Measurements from ENCODE around the gene DYRK2. TPM values are rescaled to one million over a fixed set of nuclear protein-coding genes. Genes with fewer than 3 reads are reported as not detected.

Gene DYRK2
- polyA plus RNA-seq, 3 donors, result 7.5 to 12.5 (median 9.7) TPM

- Mint-ChIP-seq H3K27ac (no peak overlapping the region), H3K27me3 (ENCODE audit: low read depth in 3 of 3) (peaks cover 0 to 2% (median 0%) of the 10 kb centered on the region in 3 donors), H3K4me1 (no peaks in the 10 kb centered on the region), H3K9me3 (peaks cover 0 to 8% (median 4%) of the 10 kb centered on the region in 7 donors), H3K4me3 (no peak overlapping the region), H3K36me3 (no peaks in the 10 kb centered on the region)
- Histone ChIP-seq H3K27ac (ENCODE audit: low read depth in 1 of 2, low read length in 2 of 2) (no peak overlapping the region), H3K4me3 (replicated peaks in 1 of 3; ENCODE audit: low read depth in 2 of 3, low read length in 3 of 3) (no peak overlapping the region), H3K4me2 (replicated peaks; ENCODE audit: extremely low read depth, low read length, poor library complexity, severe bottlenecking) (no peak overlapping the region), H4K20me1 (ENCODE audit: insufficient read depth, low read length) (no peaks in the 10 kb centered on the region), H3K79me2 (ENCODE audit: insufficient read depth, low read length) (no peaks in the 10 kb centered on the region), H2AFZ (ENCODE audit: insufficient read depth, low read depth, low read length, poor library complexity, severe bottlenecking) (no peak overlapping the region), H3K4me1 (ENCODE audit: control insufficient read depth in 1 of 2, insufficient read depth in 2 of 2, low read length in 2 of 2) (no peaks in the 10 kb centered on the region), H3K27me3 (ENCODE audit: control insufficient read depth in 2 of 2, insufficient read depth in 2 of 2, low read length in 2 of 2) (no peaks in the 10 kb centered on the region), H3K9ac (ENCODE audit: insufficient read depth, low read length, poor library complexity, severe bottlenecking) (no peak overlapping the region), H3K9me3 (replicated peaks in 1 of 2; ENCODE audit: control insufficient read depth in 1 of 2, insufficient read depth in 1 of 2, low read length in 2 of 2) (no peaks in the 10 kb centered on the region), H3K36me3 (replicated peaks in 1 of 2; ENCODE audit: control insufficient read depth in 1 of 2, insufficient read depth in 2 of 2, low read length in 2 of 2) (no peaks in the 10 kb centered on the region)
- DNase-seq, result no peak
- intact Hi-C loops (cut with micrococcal nuclease), result no loop called here
- TF ChIP-seq CTCF (IDR thresholded peaks at IDR 0.05), result no peak
- WGBS (ENCODE audit: insufficient coverage), result no CpG with 5 or more reads among the region's 1 CpG
Observed at GRCh38 chr12:67601126-67601525, 47.4 kb upstream of the DYRK2 start.

GRCh38 chr12:67609226-67609870 is 39.2 kb upstream of the DYRK2 start:
- Histone ChIP-seq H3K4me3 (replicated peaks in 1 of 3; ENCODE audit: low read depth in 2 of 3, low read length in 3 of 3) (no peak overlapping the region), H2AFZ (ENCODE audit: insufficient read depth, low read depth, low read length, poor library complexity, severe bottlenecking) (no peak overlapping the region), H3K79me2 (ENCODE audit: insufficient read depth, low read length) (no peaks in the 10 kb centered on the region), H4K20me1 (ENCODE audit: insufficient read depth, low read length) (no peaks in the 10 kb centered on the region), H3K4me1 (ENCODE audit: control insufficient read depth in 1 of 2, insufficient read depth in 2 of 2, low read length in 2 of 2) (no peaks in the 10 kb centered on the region), H3K9ac (ENCODE audit: insufficient read depth, low read length, poor library complexity, severe bottlenecking) (no peak overlapping the region), H3K27ac (ENCODE audit: low read depth in 1 of 2, low read length in 2 of 2) (no peak overlapping the region), H3K9me3 (replicated peaks in 1 of 2; ENCODE audit: control insufficient read depth in 1 of 2, insufficient read depth in 1 of 2, low read length in 2 of 2) (no peaks in the 10 kb centered on the region), H3K27me3 (ENCODE audit: control insufficient read depth in 2 of 2, insufficient read depth in 2 of 2, low read length in 2 of 2) (no peaks in the 10 kb centered on the region), H3K36me3 (replicated peaks in 1 of 2; ENCODE audit: control insufficient read depth in 1 of 2, insufficient read depth in 2 of 2, low read length in 2 of 2) (no peaks in the 10 kb centered on the region), H3K4me2 (replicated peaks; ENCODE audit: extremely low read depth, low read length, poor library complexity, severe bottlenecking) (no peak overlapping the region)
- DNase-seq, result no peak
- intact Hi-C loops (cut with micrococcal nuclease), result no loop called here
- H3K27ac Mint-ChIP-seq, result no peak overlapping the region
- H3K4me3 Mint-ChIP-seq, result no peak overlapping the region
- TF ChIP-seq CTCF (IDR thresholded peaks at IDR 0.05), result no peak
- no peaks in the 10 kb centered on the region for H3K4me1 Mint-ChIP-seq
- H3K9me3 Mint-ChIP-seq, result peaks cover 0 to 3% (median 0%) of the 10 kb centered on the region in 7 donors
- peaks cover 0 to 2% (median 2%) of the 10 kb centered on the region in 3 donors for H3K27me3 Mint-ChIP-seq (ENCODE audit: low read depth in 3 of 3)
- 91% methylated on average over 4 of the region's 4 CpGs for WGBS (ENCODE audit: insufficient coverage)
- H3K36me3 Mint-ChIP-seq, result no peaks in the 10 kb centered on the region

Data from CD14-positive monocyte (primary cell).